ENCODE measurements around the gene PPP1R3F.
"Not testable (repeated sequence)": the region's sequence is repeated elsewhere in the genome, so short reads cannot be mapped to it uniquely, and the experiment has no call there.

The PPP1R3F gene

DNA sequence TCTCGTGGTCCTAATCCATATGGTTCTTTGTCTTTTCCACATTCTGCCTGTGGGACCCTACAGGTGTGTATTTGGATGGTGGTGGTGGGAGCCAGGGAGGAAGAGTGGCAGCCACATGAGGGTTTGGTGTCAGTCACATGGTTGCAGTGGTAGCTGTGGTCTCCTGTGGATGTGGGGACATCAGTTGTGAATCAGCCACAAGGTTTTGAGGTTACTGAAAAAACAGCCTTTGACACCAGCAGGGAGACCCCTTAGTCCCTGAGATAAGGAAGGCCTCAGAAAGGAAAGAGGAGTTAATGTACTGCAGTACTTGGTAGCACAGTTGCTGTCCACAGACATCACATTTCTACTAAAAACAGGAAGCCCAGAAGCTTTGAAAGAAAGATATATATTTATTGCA, 18.1 kb downstream of the PPP1R3F start:
- no peak overlapping the region for H3K27ac ChIP-seq
- TF ChIP-seq, protein P1, sequence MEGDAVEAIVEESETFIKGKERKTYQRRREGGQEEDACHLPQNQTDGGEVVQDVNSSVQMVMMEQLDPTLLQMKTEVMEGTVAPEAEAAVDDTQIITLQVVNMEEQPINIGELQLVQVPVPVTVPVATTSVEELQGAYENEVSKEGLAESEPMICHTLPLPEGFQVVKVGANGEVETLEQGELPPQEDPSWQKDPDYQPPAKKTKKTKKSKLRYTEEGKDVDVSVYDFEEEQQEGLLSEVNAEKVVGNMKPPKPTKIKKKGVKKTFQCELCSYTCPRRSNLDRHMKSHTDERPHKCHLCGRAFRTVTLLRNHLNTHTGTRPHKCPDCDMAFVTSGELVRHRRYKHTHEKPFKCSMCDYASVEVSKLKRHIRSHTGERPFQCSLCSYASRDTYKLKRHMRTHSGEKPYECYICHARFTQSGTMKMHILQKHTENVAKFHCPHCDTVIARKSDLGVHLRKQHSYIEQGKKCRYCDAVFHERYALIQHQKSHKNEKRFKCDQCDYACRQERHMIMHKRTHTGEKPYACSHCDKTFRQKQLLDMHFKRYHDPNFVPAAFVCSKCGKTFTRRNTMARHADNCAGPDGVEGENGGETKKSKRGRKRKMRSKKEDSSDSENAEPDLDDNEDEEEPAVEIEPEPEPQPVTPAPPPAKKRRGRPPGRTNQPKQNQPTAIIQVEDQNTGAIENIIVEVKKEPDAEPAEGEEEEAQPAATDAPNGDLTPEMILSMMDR (conservative IDR thresholded peaks at IDR 0.05): no peak

DNA sequence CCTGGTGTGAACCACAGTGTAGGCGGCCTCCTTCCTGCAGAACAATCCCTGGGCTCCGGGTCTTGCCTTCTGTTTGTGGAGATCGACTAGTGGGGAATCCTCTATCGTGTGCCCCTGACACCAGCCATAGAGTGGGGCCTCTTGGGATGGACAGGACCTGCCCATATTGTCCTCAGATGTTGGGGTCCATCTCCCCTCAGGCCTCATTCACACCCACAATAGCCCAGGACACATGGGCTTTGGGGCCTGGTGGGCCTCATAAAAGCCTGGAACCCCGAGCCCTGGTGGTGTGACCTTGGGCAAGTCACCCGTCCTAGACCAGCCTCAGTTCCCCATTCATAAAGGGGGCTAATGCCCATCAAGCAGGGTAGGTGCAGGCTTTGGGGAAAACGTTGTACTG, 20.6 kb downstream of the PPP1R3F start:
- no peak overlapping the region for H3K27ac ChIP-seq
- TF ChIP-seq ZFX (IDR thresholded peaks at IDR 0.05): no peak
- TF ChIP-seq, protein P1 (conservative IDR thresholded peaks at IDR 0.05): no peak

DNA sequence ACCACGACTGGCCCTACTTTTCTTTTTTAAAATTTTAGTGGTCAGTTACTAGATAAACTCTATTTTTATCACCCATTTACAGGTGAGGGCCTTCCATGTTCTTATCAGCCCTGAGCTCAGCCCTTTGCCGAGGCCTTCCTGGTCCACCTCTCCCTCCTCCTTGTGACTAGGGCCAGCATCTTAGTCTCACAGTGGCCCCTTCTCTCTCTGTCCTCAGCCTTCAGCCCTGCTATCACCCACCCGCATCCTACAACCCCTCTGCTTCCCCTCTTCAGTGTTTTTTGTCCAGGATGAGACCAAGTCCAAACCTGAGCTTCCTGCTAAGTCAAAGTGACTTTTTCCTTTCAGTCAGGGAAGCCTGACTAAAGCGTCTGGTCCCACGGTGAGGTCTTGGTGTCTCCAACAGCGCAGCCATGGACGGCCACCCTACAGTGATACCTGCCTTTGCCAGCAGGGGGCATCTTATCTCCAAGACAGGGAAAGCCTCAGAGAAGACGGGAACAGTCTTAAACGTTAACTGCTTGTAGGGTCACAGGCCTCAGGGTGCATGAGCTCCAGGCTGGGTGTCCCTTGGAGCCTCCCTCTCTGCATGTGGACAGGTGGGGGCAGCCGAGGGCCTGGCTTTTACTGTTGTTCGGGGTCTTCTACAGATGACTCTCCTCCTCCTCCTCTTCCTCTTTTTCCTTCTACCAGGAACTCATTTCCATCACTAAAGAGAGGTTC, 22.2 kb downstream of the PPP1R3F start:
- TF ChIP-seq, protein P1 (conservative IDR thresholded peaks at IDR 0.05): peak; percentile 79
- TF ChIP-seq ZFX (IDR thresholded peaks at IDR 0.05): no peak
- no peak overlapping the region for H3K27ac ChIP-seq

DNA sequence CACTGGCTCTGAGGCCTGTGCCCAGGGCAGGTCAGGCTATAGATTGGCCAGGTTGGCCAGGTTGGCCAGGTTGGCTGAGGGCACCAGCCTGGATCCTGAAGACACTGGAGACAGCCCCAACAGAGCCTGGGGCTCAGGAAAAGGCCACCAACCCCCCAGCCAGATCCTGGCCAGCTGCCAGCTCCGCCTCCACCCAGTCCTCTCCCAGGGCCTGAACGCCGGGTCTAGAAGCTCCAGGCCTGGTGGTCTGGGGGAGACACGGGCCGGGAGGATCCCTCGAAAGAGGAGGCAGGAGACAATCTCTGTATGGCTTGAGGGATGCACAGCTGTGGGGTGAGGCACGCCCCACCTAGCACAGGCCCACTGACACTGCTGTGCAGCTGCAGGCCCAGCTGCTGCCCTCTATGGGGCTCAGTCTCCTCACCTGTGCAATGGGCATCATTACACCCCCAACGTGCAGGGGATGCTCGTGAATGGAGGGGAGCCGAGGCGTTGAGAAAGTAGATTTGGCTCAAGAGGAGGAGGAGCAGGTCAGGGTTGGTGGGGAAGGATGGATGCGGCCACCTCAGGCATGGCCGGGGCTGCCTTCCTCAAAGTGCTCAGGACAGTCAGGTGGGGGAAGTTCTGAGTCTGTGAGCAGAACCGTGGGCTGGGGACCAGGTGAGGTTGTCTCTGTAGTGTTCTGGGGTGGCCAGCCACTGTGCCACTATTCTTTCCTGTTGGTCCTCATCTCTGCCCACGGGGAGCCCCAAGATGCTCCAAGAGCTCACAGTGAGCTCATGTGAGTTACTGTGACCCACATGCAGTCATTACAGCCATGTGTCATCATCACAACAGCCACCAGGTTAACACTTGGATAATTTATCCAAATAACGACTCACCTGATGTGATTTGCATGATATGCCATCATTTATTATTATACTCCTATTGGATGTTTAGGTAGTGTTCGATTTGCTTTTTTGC, 23.1 kb downstream of the PPP1R3F start:
- TF ChIP-seq, protein P1 (conservative IDR thresholded peaks at IDR 0.05): no peak
- no peak for TF ChIP-seq ZFX (IDR thresholded peaks at IDR 0.05)
- H3K27ac ChIP-seq: no peak overlapping the region

DNA sequence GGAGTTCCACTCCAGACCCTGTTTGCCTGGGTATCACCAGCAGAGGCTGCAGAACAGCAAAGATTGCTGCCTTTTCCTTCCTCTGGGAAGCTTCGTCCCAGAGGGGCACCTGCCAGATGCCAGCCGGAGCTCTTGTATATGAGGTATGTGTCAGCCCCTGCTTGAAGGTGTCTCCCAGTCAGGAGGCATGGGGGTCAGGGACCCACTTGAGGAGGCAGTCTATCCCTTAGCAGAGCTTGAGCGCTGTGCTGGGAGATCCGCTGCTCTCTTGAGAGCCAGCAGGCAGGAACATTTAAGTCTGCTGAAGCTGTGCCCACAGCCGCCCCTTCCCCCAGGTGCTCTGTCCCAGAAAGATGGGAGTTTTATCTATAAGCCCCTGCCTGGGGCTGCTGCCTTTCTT, 29.7 kb downstream of the PPP1R3F start:
- H3K27ac ChIP-seq: not testable (repeated sequence)

DNA sequence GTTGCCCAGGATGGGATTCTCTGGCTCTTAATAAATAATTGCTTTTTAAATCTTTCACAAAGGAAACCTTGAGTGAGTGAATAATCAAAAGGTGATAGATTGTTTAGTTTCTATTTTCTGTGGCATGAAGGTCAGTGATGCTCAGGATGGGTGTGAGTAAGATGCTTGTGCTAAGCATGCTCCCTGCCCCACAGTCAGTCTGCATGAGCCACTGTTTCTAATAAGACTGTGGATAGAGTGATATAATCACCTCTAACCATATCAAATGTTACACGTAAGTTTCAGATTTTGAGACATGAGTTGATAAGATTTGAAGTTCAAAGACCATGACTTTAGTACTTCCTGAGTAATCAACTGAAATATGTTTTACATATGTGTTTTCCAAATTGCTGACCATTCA, 31.1 kb downstream of the PPP1R3F start:
- H3K27ac ChIP-seq: no peak overlapping the region
- TF ChIP-seq ZFX (IDR thresholded peaks at IDR 0.05): no peak
- TF ChIP-seq, protein P1 (conservative IDR thresholded peaks at IDR 0.05): no peak

DNA sequence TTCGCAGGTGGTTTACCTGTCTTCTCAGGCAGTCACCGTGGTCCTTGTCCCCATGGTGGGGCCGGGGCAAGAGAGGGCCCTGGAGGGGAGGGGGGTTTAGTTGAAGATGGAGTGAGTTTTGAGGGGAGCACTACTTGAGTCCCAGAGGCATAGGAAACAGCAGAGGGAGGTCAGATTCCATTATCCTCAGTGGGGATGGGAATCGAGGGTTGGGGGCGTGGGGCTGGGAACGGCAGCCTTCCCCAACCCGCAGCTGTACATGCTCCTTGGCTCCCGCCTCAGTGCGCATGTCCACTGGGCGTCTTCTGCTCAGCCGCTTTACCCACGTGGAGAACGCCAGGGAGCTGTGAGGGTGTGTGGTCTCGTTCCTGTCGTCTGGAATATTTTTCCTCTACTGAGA, 33.8 kb downstream of the PPP1R3F start, which contains the start of gene GAGE10:
Gene GAGE10, plus strand, starts transcription at position 301 of the 400 bp plus-strand sequence. CDS start 1,214 bp downstream, outside the sequence.
- TF ChIP-seq, protein P1 (conservative IDR thresholded peaks at IDR 0.05): no peak
- TF ChIP-seq ZFX (IDR thresholded peaks at IDR 0.05): no peak
- no peak within 1 kb of the TSS for H3K27ac ChIP-seq

DNA sequence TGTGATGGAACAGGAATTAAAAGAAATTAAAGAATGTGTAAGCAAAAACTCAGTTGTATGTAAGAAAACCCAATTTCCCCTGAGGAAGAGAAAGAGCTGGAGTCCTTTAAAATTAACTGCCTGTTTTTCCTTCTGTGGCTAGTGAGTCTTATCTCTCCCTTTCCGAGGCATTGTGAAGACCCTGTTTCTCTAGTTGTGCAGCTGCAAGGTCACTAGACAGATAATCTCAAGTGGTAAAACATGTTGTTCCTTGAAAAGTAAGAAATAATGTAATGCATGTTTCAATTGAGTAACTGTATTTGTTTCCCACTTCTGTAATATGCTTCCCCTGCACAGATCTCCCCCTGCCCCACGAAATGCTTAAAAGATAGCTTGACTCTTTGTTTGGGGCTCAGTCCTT, 38.2 kb downstream of the PPP1R3F start:
- H3K27ac ChIP-seq: not testable (repeated sequence)
